CD4-positive, alpha-beta T cell (primary cell): ENCODE data around the gene SLIT1. TPM values are rescaled to one million over a fixed set of nuclear protein-coding genes. Genes with fewer than 3 reads are reported as not detected.
"Not testable (repeated sequence)": the region's sequence is repeated elsewhere in the genome, so short reads cannot be mapped to it uniquely, and the experiment has no call there.

Source experiments
- ATAC-seq: fragments of 200-7000 bp; cut with Tn5 transposase; one replicate; pipeline ENCODE4 v1.10.0; 2022; ENCODE audit warnings: mild to moderate bottlenecking; ENCODE audit not compliant: poor library complexity
- CTCF ChIA-PET: fragments of 350-600 bp; sonication (Branson Sonifier 250); formaldehyde crosslinking; loops from one replicate; lab custom pipeline; 2021; ENCODE audit warnings: antibody characterized with exemption, inconsistent platforms; lab: Charles Lee
- POLR2A ChIA-PET: fragments of 350-600 bp; sonication (Branson Sonifier 250); formaldehyde crosslinking; loops from one replicate; lab custom pipeline; 2021; ENCODE audit warnings: antibody characterized with exemption, inconsistent platforms; lab: Charles Lee
- DNase-seq, 14 experiments: peaks; one replicate each; pipeline ENCODE4 v3.0.0-alpha.2; 2013 to 2020; ENCODE audit warnings: mixed read lengths in 2 of 14
- H3K27ac ChIP-seq, 2 donors: one replicate each; pipeline versions ENCODE4 v1.5.1 to v1.7.0; 2013; ENCODE audit warnings: low read length in 2 of 2, low read depth in 1 of 2, mild to moderate bottlenecking in 1 of 2
- H3K27me3 ChIP-seq, 2 experiments: 1 replicate in 1 of 2; 2 replicates in 1 of 2; pipeline versions ENCODE4 v1.6.1 to v1.7.0; 2013; ENCODE audit warnings: low read length in 2 of 2, control low read depth in 1 of 2, mild to moderate bottlenecking in 1 of 2, moderate library complexity in 1 of 2; ENCODE audit not compliant: insufficient read depth in 2 of 2, control insufficient read depth in 1 of 2
- H3K36me3 ChIP-seq: one replicate; pipeline ENCODE4 v1.6.1; 2013; ENCODE audit warnings: low read length, control low read depth; ENCODE audit not compliant: insufficient read depth
- H3K4me1 ChIP-seq: one replicate; pipeline ENCODE4 v1.6.1; 2013; ENCODE audit warnings: low read length, control low read depth; ENCODE audit not compliant: insufficient read depth
- H3K4me3 ChIP-seq: one replicate; pipeline ENCODE4 v1.5.1; 2013; ENCODE audit warnings: mild to moderate bottlenecking, low read length, moderate library complexity
- H3K9me3 ChIP-seq, 2 experiments: 1 replicate in 1 of 2; 2 replicates in 1 of 2; pipeline versions ENCODE4 v1.6.1 to v1.7.0; 2013; ENCODE audit warnings: low read length in 2 of 2, mild to moderate bottlenecking in 2 of 2, control low read depth in 1 of 2, moderate library complexity in 1 of 2; ENCODE audit not compliant: control insufficient read depth in 1 of 2, insufficient read depth in 1 of 2
- H3K27ac Mint-ChIP-seq: one replicate; pipeline ENCODE4 v1.8.0; 2020; ENCODE audit warnings: mixed read lengths
- H3K27me3 Mint-ChIP-seq: one replicate; pipeline ENCODE4 v1.8.0; 2021; ENCODE audit warnings: mixed read lengths
- H3K36me3 Mint-ChIP-seq: one replicate; pipeline ENCODE4 v1.8.0; 2021; ENCODE audit warnings: low read depth, mixed read lengths
- H3K4me1 Mint-ChIP-seq: one replicate; pipeline ENCODE4 v1.8.0; 2021; ENCODE audit warnings: low read depth, mixed read lengths
- H3K4me3 Mint-ChIP-seq: one replicate; pipeline ENCODE4 v1.8.0; 2020; ENCODE audit warnings: mild to moderate bottlenecking, mixed read lengths
- H3K9me3 Mint-ChIP-seq: one replicate; pipeline ENCODE4 v1.8.0; 2020; ENCODE audit warnings: mixed read lengths
- CTCF ChIP-seq: fragments of 200-600 bp; IDR thresholded peaks from one replicate; pipeline ENCODE4 v1.8.0; 2022; ENCODE audit warnings: antibody characterized with exemption, mild to moderate bottlenecking
- intact Hi-C, 2 experiments: fragments of 100-400 bp; cut with DNase I in 1 of 2; cut with micrococcal nuclease in 1 of 2; formaldehyde crosslinking; loops; one replicate each; pipeline versions ENCODE4 v1.15.1 to v1.9.0; 2023 to 2025; cut with DNase I, micrococcal nuclease
- total RNA-seq, 174 experiments: library from RNA in 2 of 174; stranded (reverse) in 2 of 174; gene quantifications; one replicate each; pipeline ENCODE4 v1.2.3 and lab custom pipeline; 2021 to 2026

SLIT1 gene
- total RNA-seq, 2 experiments from 2014 or later = 0.30 to 0.39 TPM

GRCh38 chr10:97086530-97086929, 99.2 kb downstream of the SLIT1 start:
- no peak overlapping the region for H3K4me3 ChIP-seq
- no peaks in the 10 kb centered on the region for H3K4me1 Mint-ChIP-seq
- no peak for TF ChIP-seq CTCF
- H3K9me3 ChIP-seq = no peaks in the 10 kb centered on the region
- no peak for DNase-seq
- ChIA-PET POLR2A (no interaction called here), CTCF (no interaction called here)
- no peaks in the 10 kb centered on the region for H3K4me1 ChIP-seq
- no peak overlapping the region for H3K27ac Mint-ChIP-seq
- no peak overlapping the region for H3K4me3 Mint-ChIP-seq
- no peak for ATAC-seq
- no peak overlapping the region for H3K27ac ChIP-seq
- no peaks in the 10 kb centered on the region for H3K36me3 Mint-ChIP-seq
- peaks cover 9 to 17% of the 10 kb centered on the region in 2 experiments for H3K27me3 ChIP-seq
- peaks cover 50% of the 10 kb centered on the region for H3K27me3 Mint-ChIP-seq
- intact Hi-C loops = no loop called here
- H3K9me3 Mint-ChIP-seq = no peaks in the 10 kb centered on the region
- H3K36me3 ChIP-seq = no peaks in the 10 kb centered on the region

- CTCF ChIA-PET = no interaction called here
- H3K27me3 Mint-ChIP-seq = peaks cover 42% of the 10 kb centered on the region
- intact Hi-C loops = no loop called here
These were observed 102.4 kb downstream of the SLIT1 start for GRCh38 chr10:97083228-97083829.

GRCh38 chr10:97082575-97082974, 103.2 kb downstream of the SLIT1 start:
- H3K4me3 ChIP-seq, H3K36me3 Mint-ChIP-seq, ATAC-seq, H3K9me3 ChIP-seq, H3K27ac ChIP-seq, H3K36me3 ChIP-seq, intact Hi-C loops, H3K27ac Mint-ChIP-seq, H3K4me1 Mint-ChIP-seq, DNase-seq, H3K9me3 Mint-ChIP-seq, POLR2A ChIA-PET, H3K4me3 Mint-ChIP-seq, H3K4me1 ChIP-seq: not testable (repeated sequence)
- peaks cover 41% of the 10 kb centered on the region for H3K27me3 Mint-ChIP-seq
- CTCF ChIA-PET = interaction anchor here (1.3 to 1.8 kb wide), 2 partner anchors 10 to 114 kb away, joined by 6 to 7 read pairs; no protein-coding TSS in a partner anchor
- peaks cover 17 to 25% of the 10 kb centered on the region in 2 experiments for H3K27me3 ChIP-seq

More at GRCh38 chr10:97083228-97083829, 102.4 kb downstream of the SLIT1 start:
- Histone ChIP-seq H3K36me3 (no peaks in the 10 kb centered on the region), H3K4me1 (no peaks in the 10 kb centered on the region), H3K27ac (no peak overlapping the region), H3K9me3 (no peaks in the 10 kb centered on the region), H3K4me3 (no peak overlapping the region), H3K27me3 (peaks cover 20 to 25% of the 10 kb centered on the region in 2 experiments)
- Mint-ChIP-seq H3K4me3 (no peak overlapping the region), H3K36me3 (no peaks in the 10 kb centered on the region), H3K9me3 (no peaks in the 10 kb centered on the region), H3K27ac (no peak overlapping the region), H3K4me1 (no peaks in the 10 kb centered on the region)
- TF ChIP-seq CTCF = no peak
- DNase-seq = no peak
- POLR2A ChIA-PET = no interaction called here
- ATAC-seq = no peak
